ENCODE data around the gene CD9. TPM values are rescaled to one million over a fixed set of nuclear protein-coding genes. Genes with fewer than 3 reads are reported as not detected.

The CD9 gene
- total RNA-seq, 1 donor from 2014 or later = 17.6 TPM

- H3K9me3 Mint-ChIP-seq (ENCODE audit: unreplicated experiment) = peaks cover 7% of the 10 kb centered on the region
- peaks cover 14% of the 10 kb centered on the region for H3K36me3 Mint-ChIP-seq (ENCODE audit: unreplicated experiment)
- no peak overlapping the region for H3K27ac Mint-ChIP-seq (ENCODE audit: unreplicated experiment)
- no peak for TF ChIP-seq CTCF (IDR thresholded peaks at IDR 0.05; ENCODE audit: partially characterized antibody, unreplicated experiment)
- H3K4me1 Mint-ChIP-seq (ENCODE audit: low read depth, unreplicated experiment) = peaks cover 7% of the 10 kb centered on the region
- H3K27me3 Mint-ChIP-seq (ENCODE audit: unreplicated experiment) = no peaks in the 10 kb centered on the region
- no peak overlapping the region for H3K4me3 Mint-ChIP-seq (ENCODE audit: unreplicated experiment)
- no peak for DNase-seq
These were observed 54.3 kb downstream of the CD9 start for GRCh38 chr12:6254491-6254890.

- no peak for TF ChIP-seq CTCF (IDR thresholded peaks at IDR 0.05; ENCODE audit: partially characterized antibody, unreplicated experiment)
- Mint-ChIP-seq H3K36me3 (ENCODE audit: unreplicated experiment) (peaks cover 18% of the 10 kb centered on the region), H3K9me3 (ENCODE audit: unreplicated experiment) (peaks cover 7% of the 10 kb centered on the region), H3K27ac (ENCODE audit: unreplicated experiment) (no peak overlapping the region), H3K4me3 (ENCODE audit: unreplicated experiment) (no peak overlapping the region), H3K27me3 (ENCODE audit: unreplicated experiment) (no peaks in the 10 kb centered on the region), H3K4me1 (ENCODE audit: low read depth, unreplicated experiment) (no peaks in the 10 kb centered on the region)
- no peak for DNase-seq
These were observed 56.8 kb downstream of the CD9 start for GRCh38 chr12:6257007-6257406.

GRCh38 chr12:6262211-6262610 is 62.0 kb downstream of the CD9 start:
- Mint-ChIP-seq H3K4me3 (ENCODE audit: unreplicated experiment) (no peak overlapping the region), H3K27ac (ENCODE audit: unreplicated experiment) (no peak overlapping the region), H3K36me3 (ENCODE audit: unreplicated experiment) (peaks cover 18% of the 10 kb centered on the region), H3K27me3 (ENCODE audit: unreplicated experiment) (no peaks in the 10 kb centered on the region), H3K4me1 (ENCODE audit: low read depth, unreplicated experiment) (no peaks in the 10 kb centered on the region), H3K9me3 (ENCODE audit: unreplicated experiment) (peaks cover 7% of the 10 kb centered on the region)
- DNase-seq = no peak
- no peak for TF ChIP-seq CTCF (IDR thresholded peaks at IDR 0.05; ENCODE audit: partially characterized antibody, unreplicated experiment)

GRCh38 chr12:6262623-6263022 is 62.4 kb downstream of the CD9 start:
- DNase-seq = no peak
- no peaks in the 10 kb centered on the region for H3K4me1 Mint-ChIP-seq (ENCODE audit: low read depth, unreplicated experiment)
- H3K36me3 Mint-ChIP-seq (ENCODE audit: unreplicated experiment) = peaks cover 14% of the 10 kb centered on the region
- peaks cover 5% of the 10 kb centered on the region for H3K9me3 Mint-ChIP-seq (ENCODE audit: unreplicated experiment)
- no peak overlapping the region for H3K27ac Mint-ChIP-seq (ENCODE audit: unreplicated experiment)
- no peak overlapping the region for H3K4me3 Mint-ChIP-seq (ENCODE audit: unreplicated experiment)
- no peak for TF ChIP-seq CTCF (IDR thresholded peaks at IDR 0.05; ENCODE audit: partially characterized antibody, unreplicated experiment)
- H3K27me3 Mint-ChIP-seq (ENCODE audit: unreplicated experiment) = no peaks in the 10 kb centered on the region

GRCh38 chr12:6263931-6264330 is 63.7 kb downstream of the CD9 start:
- DNase-seq = no peak
- TF ChIP-seq CTCF (IDR thresholded peaks at IDR 0.05; ENCODE audit: partially characterized antibody, unreplicated experiment) = no peak
- Mint-ChIP-seq H3K4me3 (ENCODE audit: unreplicated experiment) (no peak overlapping the region), H3K27ac (ENCODE audit: unreplicated experiment) (no peak overlapping the region), H3K4me1 (ENCODE audit: low read depth, unreplicated experiment) (no peaks in the 10 kb centered on the region), H3K27me3 (ENCODE audit: unreplicated experiment) (no peaks in the 10 kb centered on the region), H3K36me3 (ENCODE audit: unreplicated experiment) (peaks cover 4% of the 10 kb centered on the region), H3K9me3 (ENCODE audit: unreplicated experiment) (peaks cover 4% of the 10 kb centered on the region)
